Measurements from ENCODE around the gene FGB. TPM values are rescaled to one million over a fixed set of nuclear protein-coding genes. Genes with fewer than 3 reads are reported as not detected.

FGB gene
- total and polyA plus RNA-seq, 2 of the 13 experiments (the other 11 are each of a cell fraction or from before 2014, with no cell fraction given), result 226 to 784 TPM

DNA sequence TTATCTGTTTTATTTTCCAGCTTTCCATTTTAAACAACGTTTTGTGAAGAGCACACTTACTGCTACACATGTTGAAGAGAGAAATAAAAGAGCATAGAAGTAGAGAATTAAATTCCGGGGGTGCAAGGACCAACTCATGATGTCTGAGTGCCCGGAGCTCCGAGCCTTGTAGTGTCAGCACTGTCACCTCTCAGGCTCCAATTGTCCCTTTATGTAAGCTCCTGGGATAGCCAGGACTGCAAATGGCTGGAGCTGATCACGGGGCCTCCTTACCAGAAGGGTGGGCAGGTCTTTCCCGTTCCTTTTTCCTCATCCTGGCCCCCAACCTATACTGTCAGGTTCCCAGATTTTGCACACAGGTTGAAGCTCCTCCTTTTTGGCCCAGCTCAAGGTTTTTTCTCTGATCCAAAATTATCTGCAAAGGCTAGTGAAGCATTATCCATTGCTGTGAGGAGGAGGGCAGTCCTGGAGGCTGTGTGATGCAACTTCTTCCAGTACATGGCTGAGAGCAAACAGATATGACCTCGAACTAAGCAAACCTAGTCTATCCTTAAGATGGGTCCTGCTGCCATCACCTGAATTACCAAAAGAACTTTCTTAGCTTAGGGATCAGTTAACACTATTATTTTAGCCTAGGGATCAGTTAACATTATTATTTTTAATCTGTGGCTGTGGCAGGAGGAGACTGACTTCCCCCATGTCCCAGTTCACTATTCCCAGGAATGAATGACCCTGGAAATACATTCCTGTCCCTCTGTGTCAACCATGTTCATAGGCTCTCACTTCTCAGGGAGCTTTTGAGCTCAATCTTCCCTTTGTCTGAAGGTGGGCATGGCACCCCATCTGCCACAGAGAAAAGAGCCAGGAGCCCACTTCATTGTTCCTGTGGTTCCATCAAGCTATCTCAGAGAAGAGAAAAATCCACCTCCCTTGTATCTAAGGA is 49.9 kb downstream of the FGB start, which contains the start of gene FGG (continued):
- TF ChIP-seq, protein P1, sequence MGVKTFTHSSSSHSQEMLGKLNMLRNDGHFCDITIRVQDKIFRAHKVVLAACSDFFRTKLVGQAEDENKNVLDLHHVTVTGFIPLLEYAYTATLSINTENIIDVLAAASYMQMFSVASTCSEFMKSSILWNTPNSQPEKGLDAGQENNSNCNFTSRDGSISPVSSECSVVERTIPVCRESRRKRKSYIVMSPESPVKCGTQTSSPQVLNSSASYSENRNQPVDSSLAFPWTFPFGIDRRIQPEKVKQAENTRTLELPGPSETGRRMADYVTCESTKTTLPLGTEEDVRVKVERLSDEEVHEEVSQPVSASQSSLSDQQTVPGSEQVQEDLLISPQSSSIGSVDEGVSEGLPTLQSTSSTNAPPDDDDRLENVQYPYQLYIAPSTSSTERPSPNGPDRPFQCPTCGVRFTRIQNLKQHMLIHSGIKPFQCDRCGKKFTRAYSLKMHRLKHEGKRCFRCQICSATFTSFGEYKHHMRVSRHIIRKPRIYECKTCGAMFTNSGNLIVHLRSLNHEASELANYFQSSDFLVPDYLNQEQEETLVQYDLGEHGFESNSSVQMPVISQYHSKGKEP (CRISPR knock-in tag; IDR thresholded peaks at IDR 0.05), result no peak
- TF ChIP-seq ZBTB20 (CRISPR knock-in tag; IDR thresholded peaks at IDR 0.05; ENCODE audit: borderline replicate concordance, low read depth) (no peak; the same call in 1 of the 2 replicates), HDAC1 (CRISPR knock-in tag; IDR thresholded peaks at IDR 0.05) (peak; percentile 57), HMG20A (CRISPR knock-in tag; IDR thresholded peaks at IDR 0.05; ENCODE audit: borderline replicate concordance) (peak; percentile 72; the same call in 1 of the 2 replicates), HCFC1 (IDR thresholded peaks at IDR 0.05; ENCODE audit: low read depth, low read length) (no peak), FOXJ3 (CRISPR knock-in tag; IDR thresholded peaks at IDR 0.05; ENCODE audit: borderline replicate concordance) (peak; percentile 45; the same call in 1 of the 2 replicates), NFYC (CRISPR knock-in tag; IDR thresholded peaks at IDR 0.05) (peak; percentile 65), ZNF3 (CRISPR knock-in tag; IDR thresholded peaks at IDR 0.05) (peak; percentile 22; the same call in 1 of the 2 replicates), ZNF333 (CRISPR knock-in tag; IDR thresholded peaks at IDR 0.05; ENCODE audit: borderline replicate concordance) (no peak), THRA (CRISPR knock-in tag; IDR thresholded peaks at IDR 0.05; ENCODE audit: borderline replicate concordance) (peak; percentile 89; the same call in 1 of the 2 replicates), SAFB2 (CRISPR knock-in tag; IDR thresholded peaks at IDR 0.05; ENCODE audit: borderline replicate concordance, low read depth) (0 out of 2 replicates have a peak, but pooled peaks have one; percentile 52), CREB1 (IDR thresholded peaks at IDR 0.05) (no peak), CREB1 (CRISPR knock-in tag; IDR thresholded peaks at IDR 0.05) (peak; percentile 68; the same call in 1 of the 2 replicates), HMGA1 (CRISPR knock-in tag; conservative IDR thresholded peaks at IDR 0.05) (no peak), ZNF33A (CRISPR knock-in tag; IDR thresholded peaks at IDR 0.05; ENCODE audit: borderline replicate concordance) (peak; percentile 74; the same call in 1 of the 2 replicates), SCMH1 (CRISPR knock-in tag; IDR thresholded peaks at IDR 0.05; ENCODE audit: borderline replicate concordance) (no peak), CEBPB (IDR thresholded peaks at IDR 0.05; ENCODE audit: borderline replicate concordance, low read depth, low read length) (peak; percentile 95), DMAP1 (CRISPR knock-in tag; IDR thresholded peaks at IDR 0.05) (peak; percentile 20; the same call in 1 of the 2 replicates), RBFOX2 (IDR thresholded peaks at IDR 0.05; ENCODE audit: low read depth, low read length) (peak; percentile 60; the same call in 1 of the 2 replicates), MZF1 (CRISPR knock-in tag; IDR thresholded peaks at IDR 0.05; ENCODE audit: borderline replicate concordance) (no peak), BCL6 (CRISPR knock-in tag; IDR thresholded peaks at IDR 0.05) (peak; percentile 83), ZNF543 (CRISPR knock-in tag; IDR thresholded peaks at IDR 0.05) (peak; percentile 66; the same call in 1 of the 2 replicates), ZNF138 (CRISPR knock-in tag; IDR thresholded peaks at IDR 0.05; ENCODE audit: low read depth) (no peak)
- TF ChIP-seq, protein P2, sequence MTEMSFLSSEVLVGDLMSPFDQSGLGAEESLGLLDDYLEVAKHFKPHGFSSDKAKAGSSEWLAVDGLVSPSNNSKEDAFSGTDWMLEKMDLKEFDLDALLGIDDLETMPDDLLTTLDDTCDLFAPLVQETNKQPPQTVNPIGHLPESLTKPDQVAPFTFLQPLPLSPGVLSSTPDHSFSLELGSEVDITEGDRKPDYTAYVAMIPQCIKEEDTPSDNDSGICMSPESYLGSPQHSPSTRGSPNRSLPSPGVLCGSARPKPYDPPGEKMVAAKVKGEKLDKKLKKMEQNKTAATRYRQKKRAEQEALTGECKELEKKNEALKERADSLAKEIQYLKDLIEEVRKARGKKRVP (CRISPR knock-in tag; IDR thresholded peaks at IDR 0.05), result peak in 1 of 2 experiments; percentile 95; a peak in 2 of 4 replicates
